ENCODE data around the gene LRRTM2.
"Not testable (repeated sequence)": the region's sequence is repeated elsewhere in the genome, so short reads cannot be mapped to it uniquely, and the experiment has no call there.

LRRTM2 gene, protein sequence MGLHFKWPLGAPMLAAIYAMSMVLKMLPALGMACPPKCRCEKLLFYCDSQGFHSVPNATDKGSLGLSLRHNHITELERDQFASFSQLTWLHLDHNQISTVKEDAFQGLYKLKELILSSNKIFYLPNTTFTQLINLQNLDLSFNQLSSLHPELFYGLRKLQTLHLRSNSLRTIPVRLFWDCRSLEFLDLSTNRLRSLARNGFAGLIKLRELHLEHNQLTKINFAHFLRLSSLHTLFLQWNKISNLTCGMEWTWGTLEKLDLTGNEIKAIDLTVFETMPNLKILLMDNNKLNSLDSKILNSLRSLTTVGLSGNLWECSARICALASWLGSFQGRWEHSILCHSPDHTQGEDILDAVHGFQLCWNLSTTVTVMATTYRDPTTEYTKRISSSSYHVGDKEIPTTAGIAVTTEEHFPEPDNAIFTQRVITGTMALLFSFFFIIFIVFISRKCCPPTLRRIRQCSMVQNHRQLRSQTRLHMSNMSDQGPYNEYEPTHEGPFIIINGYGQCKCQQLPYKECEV

DNA sequence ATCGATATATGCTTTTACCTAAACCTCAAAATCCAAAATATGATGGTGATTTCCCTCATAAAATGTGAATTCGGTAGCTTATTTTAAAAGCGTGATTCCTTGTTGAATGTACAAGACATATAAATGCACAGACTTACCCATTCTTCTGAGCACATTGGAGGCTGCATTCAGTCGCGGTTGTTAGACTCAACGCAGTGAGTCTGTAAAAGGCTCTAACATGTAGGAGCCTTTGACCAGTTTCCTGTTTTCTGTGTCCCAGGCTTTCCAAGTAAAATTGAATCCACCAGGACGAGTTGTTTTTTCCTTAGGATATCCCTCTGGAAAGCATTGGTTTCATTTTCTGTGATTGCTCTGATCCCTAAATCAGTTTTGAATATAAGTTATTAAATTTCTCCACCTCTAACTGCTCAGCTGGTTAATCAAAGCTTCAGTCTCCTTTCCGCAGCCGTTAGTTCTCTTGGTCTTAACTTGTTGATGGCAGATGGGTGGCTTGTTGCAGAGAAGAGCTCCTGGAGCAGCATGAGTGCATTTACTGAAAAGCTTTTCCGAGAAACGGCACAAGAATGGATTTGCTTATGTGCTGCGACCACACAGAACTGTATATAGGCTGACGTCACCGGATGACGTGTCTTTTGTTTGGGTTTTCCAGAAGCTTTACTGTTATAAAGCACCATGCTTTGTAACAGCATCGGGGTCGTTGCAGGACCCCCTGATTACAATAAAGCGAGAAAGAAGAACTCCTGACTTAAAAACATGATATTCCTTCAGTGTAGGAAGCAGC is at the start of gene LRRTM2:
Gene LRRTM2 (minus strand): TSS at position 565 of the 781 bp plus-strand sequence. CDS start 424 bp downstream, at position 141.
- peak; percentile 26 for DNase-seq (ENCODE audit: extremely low spot score)
- POLR2A ChIA-PET = interaction anchor here (0.6 kb wide), 1 partner anchor 345 kb away, joined by 4 read pairs; no protein-coding TSS in a partner anchor
- CTCF ChIA-PET = interaction anchor here (0.7 to 1.0 kb wide), 2 partner anchors 8 to 49 kb away, joined by 3 to 4 read pairs; no protein-coding TSS in a partner anchor
- TF ChIP-seq SP1 (IDR thresholded peaks at IDR 0.05) = no peak
- TF ChIP-seq, protein P1, sequence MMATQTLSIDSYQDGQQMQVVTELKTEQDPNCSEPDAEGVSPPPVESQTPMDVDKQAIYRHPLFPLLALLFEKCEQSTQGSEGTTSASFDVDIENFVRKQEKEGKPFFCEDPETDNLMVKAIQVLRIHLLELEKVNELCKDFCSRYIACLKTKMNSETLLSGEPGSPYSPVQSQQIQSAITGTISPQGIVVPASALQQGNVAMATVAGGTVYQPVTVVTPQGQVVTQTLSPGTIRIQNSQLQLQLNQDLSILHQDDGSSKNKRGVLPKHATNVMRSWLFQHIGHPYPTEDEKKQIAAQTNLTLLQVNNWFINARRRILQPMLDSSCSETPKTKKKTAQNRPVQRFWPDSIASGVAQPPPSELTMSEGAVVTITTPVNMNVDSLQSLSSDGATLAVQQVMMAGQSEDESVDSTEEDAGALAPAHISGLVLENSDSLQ (IDR thresholded peaks at IDR 0.05) = no peak
- TF ChIP-seq ZNF384 (IDR thresholded peaks at IDR 0.05) = no peak
- no peak for TF ChIP-seq NFRKB (IDR thresholded peaks at IDR 0.05)
- TF ChIP-seq TARDBP (IDR thresholded peaks at IDR 0.05) = no peak
- no peak for TF ChIP-seq SUZ12 (IDR thresholded peaks at IDR 0.05)

- ChIA-PET POLR2A (no interaction called here), CTCF (no interaction called here)
- DNase-seq (ENCODE audit: extremely low spot score) = no peak
- TF ChIP-seq HDGF (IDR thresholded peaks at IDR 0.05; ENCODE audit: borderline replicate concordance) (no peak), L3MBTL2 (conservative IDR thresholded peaks at IDR 0.05) (no peak)
These were observed 47.4 kb upstream of the LRRTM2 start for GRCh38 chr5:138922494-138922893.

DNA sequence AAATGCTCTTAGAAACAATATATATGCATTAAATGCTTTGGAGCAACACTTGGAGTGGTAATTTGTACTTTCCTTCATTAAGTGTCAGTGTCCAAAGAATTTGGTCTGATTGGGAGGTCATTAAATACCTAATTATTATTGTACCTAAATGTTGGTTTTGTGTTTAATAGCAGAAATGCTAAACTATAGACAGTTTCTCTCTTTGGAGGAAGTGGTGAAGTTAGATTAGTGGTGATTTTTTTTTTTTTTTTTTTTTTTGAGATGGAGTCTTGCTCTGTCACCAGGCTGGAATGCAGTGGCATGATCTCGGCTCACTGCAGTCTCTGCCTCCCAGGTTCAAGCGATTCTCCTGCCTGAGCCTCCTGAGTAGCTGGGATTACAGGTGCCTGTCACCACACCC is 46.2 kb upstream of the LRRTM2 start:
- CTCF ChIA-PET; DNase-seq (ENCODE audit: extremely low spot score); POLR2A ChIA-PET: not testable (repeated sequence)

GRCh38 chr5:138920181-138920580 is 45.0 kb upstream of the LRRTM2 start:
- ChIA-PET CTCF (no interaction called here), POLR2A (no interaction called here)
- no peak for DNase-seq (ENCODE audit: extremely low spot score)
- TF ChIP-seq FOXM1 (IDR thresholded peaks at IDR 0.05; ENCODE audit: borderline replicate concordance) (no peak), LEF1 (IDR thresholded peaks at IDR 0.05; ENCODE audit: borderline replicate concordance) (no peak), SUZ12 (IDR thresholded peaks at IDR 0.05) (no peak), CTBP1 (IDR thresholded peaks at IDR 0.05; ENCODE audit: borderline replicate concordance) (no peak), BHLHE40 (IDR thresholded peaks at IDR 0.05; ENCODE audit: borderline replicate concordance) (no peak), FOXA1 (IDR thresholded peaks at IDR 0.05) (no peak), NFRKB (IDR thresholded peaks at IDR 0.05) (no peak), ZNF384 (IDR thresholded peaks at IDR 0.05) (no peak), SP1 (IDR thresholded peaks at IDR 0.05) (no peak), HDGF (IDR thresholded peaks at IDR 0.05; ENCODE audit: borderline replicate concordance) (no peak), TARDBP (IDR thresholded peaks at IDR 0.05) (no peak), ARNT (IDR thresholded peaks at IDR 0.05) (no peak), FOXK2 (IDR thresholded peaks at IDR 0.05) (no peak)
- TF ChIP-seq, protein P1 (IDR thresholded peaks at IDR 0.05) = no peak

DNA sequence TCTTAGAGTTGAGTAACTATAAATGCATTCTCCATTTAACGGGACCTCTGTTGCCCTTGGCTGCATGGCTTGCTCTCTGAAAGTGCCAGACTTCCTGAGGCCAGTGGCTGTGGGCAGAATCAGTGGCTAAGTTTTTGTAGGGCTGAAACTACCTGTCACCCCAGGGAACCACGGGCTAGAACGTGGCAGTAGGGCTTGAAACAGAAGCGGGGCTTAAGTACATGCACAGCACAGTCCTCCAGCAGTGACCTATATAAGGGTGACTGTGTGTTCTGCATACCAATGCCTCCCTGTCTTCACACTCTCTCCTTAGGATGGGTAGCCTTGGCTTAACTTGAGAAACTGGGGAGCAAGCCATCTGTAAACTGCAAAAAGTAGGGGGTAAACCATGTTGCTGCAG is 43.6 kb upstream of the LRRTM2 start:
- DNase-seq (ENCODE audit: extremely low spot score) = no peak
- POLR2A ChIA-PET = no interaction called here
- CTCF ChIA-PET = no interaction called here
- no peak for TF ChIP-seq CTBP1 (IDR thresholded peaks at IDR 0.05; ENCODE audit: borderline replicate concordance)
- no peak for TF ChIP-seq NFRKB (IDR thresholded peaks at IDR 0.05)
- TF ChIP-seq, protein P1 (IDR thresholded peaks at IDR 0.05) = no peak
- no peak for TF ChIP-seq FOXA1 (IDR thresholded peaks at IDR 0.05)
- no peak for TF ChIP-seq HDGF (IDR thresholded peaks at IDR 0.05; ENCODE audit: borderline replicate concordance)
- TF ChIP-seq ZNF384 (IDR thresholded peaks at IDR 0.05) = no peak
- TF ChIP-seq FOXK2 (IDR thresholded peaks at IDR 0.05) = no peak
- TF ChIP-seq LEF1 (IDR thresholded peaks at IDR 0.05; ENCODE audit: borderline replicate concordance) = no peak
- TF ChIP-seq BHLHE40 (IDR thresholded peaks at IDR 0.05; ENCODE audit: borderline replicate concordance) = no peak
- no peak for TF ChIP-seq ELF4 (IDR thresholded peaks at IDR 0.05)

GRCh38 chr5:138914338-138914737 is 39.2 kb upstream of the LRRTM2 start:
- DNase-seq (ENCODE audit: extremely low spot score) = no peak
- POLR2A ChIA-PET = no interaction called here
- TF ChIP-seq TARDBP (IDR thresholded peaks at IDR 0.05) (no peak), ARNT (IDR thresholded peaks at IDR 0.05) (no peak), BHLHE40 (IDR thresholded peaks at IDR 0.05; ENCODE audit: borderline replicate concordance) (no peak), LEF1 (IDR thresholded peaks at IDR 0.05; ENCODE audit: borderline replicate concordance) (no peak), FOXA1 (IDR thresholded peaks at IDR 0.05) (no peak)
- CTCF ChIA-PET = no interaction called here
